Transverse colon (tissue), 4 donors: ENCODE data around the gene ATP5PO.

Experiments
- CTCF ChIP-seq, 5 experiments: fragments of 200-600 bp in 3 of 5; fragments of 450-650 bp in 2 of 5; sonication (generic) in 3 of 5; IDR thresholded peaks; 1 replicate in 2 of 5; 2 replicates in 3 of 5; pipeline ENCODE4 v1.5.1; 2016 to 2017; ENCODE audit warnings: antibody characterized with exemption in 5 of 5, inconsistent platforms in 3 of 5, mild to moderate bottlenecking in 2 of 5, moderate library complexity in 1 of 5
- EP300 ChIP-seq: sonication (generic); formaldehyde crosslinking; IDR thresholded peaks from one replicate; pipeline ENCODE4 v1.6.1; 2017; ENCODE audit warnings: antibody characterized with exemption, low read depth
- POLR2AphosphoS5 ChIP-seq, 3 donors: sonication (generic); formaldehyde crosslinking; IDR thresholded peaks; one replicate each; pipeline ENCODE4 v1.6.1; 2016; ENCODE audit warnings: antibody characterized with exemption in 3 of 3

- no peak for TF ChIP-seq POLR2AphosphoS5 (IDR thresholded peaks at IDR 0.05)
- no peak for TF ChIP-seq CTCF (IDR thresholded peaks at IDR 0.05)
- no peak for TF ChIP-seq EP300
Measured at GRCh38 chr21:33859373-33860102, 56.1 kb downstream of the ATP5PO start.
